GM21529 (cell line): ENCODE results near the gene CHRNA3.
A peak's percentile ranks its signal among the peaks of the same experiment; 100 is the strongest.
"Not testable (repeated sequence)": the region's sequence is repeated elsewhere in the genome, so short reads cannot be mapped to it uniquely, and the experiment has no call there.

Experiments
- ATAC-seq: cut with Tn5 transposase; IDR thresholded peaks from one replicate; pipeline ENCODE4 v1.9.1; 2021; ENCODE audit not compliant: unreplicated experiment

CHRNA3 gene

GRCh38 chr15:78565097-78565950 is 55.5 kb downstream of the CHRNA3 start, which contains the start of gene CHRNA5:
TSS of gene CHRNA5 (plus strand) at chr15:78565520. CDS start at chr15:78565720, 200 bp downstream.
- peak; percentile 88 for ATAC-seq

- peak; percentile 28 for ATAC-seq
Observed at GRCh38 chr15:78564743-78565096, 56.1 kb downstream of the CHRNA3 start.

GRCh38 chr15:78563092-78563491 is 57.7 kb downstream of the CHRNA3 start:
- ATAC-seq: no peak

- ATAC-seq: no peak
Observed at GRCh38 chr15:78561490-78561889, 59.3 kb downstream of the CHRNA3 start.

- ATAC-seq: not testable (repeated sequence)
Observed at GRCh38 chr15:78560201-78560600, 60.6 kb downstream of the CHRNA3 start.

- no peak for ATAC-seq
Observed at GRCh38 chr15:78552597-78552996, 68.2 kb downstream of the CHRNA3 start.

GRCh38 chr15:78551902-78552301 is 68.9 kb downstream of the CHRNA3 start:
- no peak for ATAC-seq

- ATAC-seq: no peak
Observed at GRCh38 chr15:78550815-78551214, 70.0 kb downstream of the CHRNA3 start.

GRCh38 chr15:78550194-78550593 is 70.6 kb downstream of the CHRNA3 start:
- ATAC-seq: no peak
